GM12878 (cell line): ENCODE measurements around the gene ABHD6. TPM values are rescaled to one million over a fixed set of nuclear protein-coding genes. Genes with fewer than 3 reads are reported as not detected.

ENCODE experiments used
- ATAC-seq: fragments of 200-7000 bp; cut with Tn5 transposase; 3 replicates; pipeline ENCODE4 v1.9.1; 2020; ENCODE audit warnings: mild to moderate bottlenecking, moderate library complexity
- BruUV-seq: library from RNA; stranded (reverse); fragments of 400-500 nt; replicated peaks from 2 replicates; lab custom pipeline; 2021; lab: Mats Ljungman, UMichigan
- CTCF ChIA-PET: fragments of 300-600 bp; sonication (Branson Sonifier 250); formaldehyde crosslinking; extraction: SDS; loops from one replicate; lab custom pipeline; 2021; ENCODE audit warnings: inconsistent platforms; lab: Yijun Ruan, JAX
- POLR2A ChIA-PET: fragments of 350-600 bp; formaldehyde crosslinking; extraction: SDS; loops from one replicate; lab custom pipeline; 2021; ENCODE audit warnings: inconsistent platforms; lab: Charles Lee
- RAD21 ChIA-PET: fragments of 300-600 bp; sonication (Branson Sonifier 250); formaldehyde crosslinking; loops from one replicate; lab custom pipeline; 2023; ENCODE audit warnings: antibody characterized with exemption; ENCODE audit not compliant: unreplicated experiment; lab: Charles Lee
- SMC1A ChIA-PET: fragments of 300-600 bp; sonication (Branson Sonifier 250); formaldehyde crosslinking; loops from one replicate; lab custom pipeline; 2023; ENCODE audit not compliant: unreplicated experiment, uncharacterized antibody; lab: Charles Lee
- DNase-seq: peaks from one replicate; pipeline ENCODE4 v3.0.0-alpha.2; 2011; ENCODE audit warnings: low read depth, low spot score
- FAIRE-seq: peaks from 3 replicates; lab custom pipeline; 2011; peaks lifted over from hg19 to GRCh38; lab: Jason Lieb, UNC
- H2AFZ ChIP-seq: 2 replicates; pipeline ENCODE4 v1.6.0; 2011; ENCODE audit warnings: low read depth, low read length, control low read depth; ENCODE audit not compliant: control insufficient read depth
- H3K27ac ChIP-seq: 2 replicates; pipeline ENCODE4 v1.5.1; 2011; ENCODE audit warnings: control low read depth; ENCODE audit not compliant: control insufficient read depth, insufficient read depth
- H3K27me3 ChIP-seq, 2 experiments: replicated peaks in 1 of 2; 2 replicates each; pipeline versions ENCODE4 v1.6.0 to v1.6.1; 2011; ENCODE audit warnings: low read length in 1 of 2; ENCODE audit not compliant: control insufficient read depth in 2 of 2, insufficient read depth in 2 of 2
- H3K36me3 ChIP-seq, 2 experiments: 2 replicates each; pipeline ENCODE4 v1.5.1; 2011; ENCODE audit warnings: low read length in 1 of 2; ENCODE audit not compliant: control insufficient read depth in 2 of 2, insufficient read depth in 2 of 2
- H3K4me1 ChIP-seq: 2 replicates; pipeline ENCODE4 v1.6.1; 2011; ENCODE audit warnings: mild to moderate bottlenecking, low read length, moderate library complexity, mixed read lengths; ENCODE audit not compliant: control insufficient read depth, insufficient read depth
- H3K4me2 ChIP-seq: 2 replicates; pipeline ENCODE4 v1.6.0; 2011; ENCODE audit warnings: control low read depth; ENCODE audit not compliant: control insufficient read depth, insufficient read depth
- H3K4me3 ChIP-seq: fragments of 200-600 bp; sonication (generic); 2 replicates; pipeline ENCODE4 v1.5.1; 2016
- H3K79me2 ChIP-seq: 2 replicates; pipeline ENCODE4 v1.6.0; 2011; ENCODE audit warnings: low read length; ENCODE audit not compliant: control insufficient read depth, insufficient read depth
- H3K9ac ChIP-seq: 2 replicates; pipeline ENCODE4 v1.8.0; 2011; ENCODE audit warnings: low read length, control low read depth, mixed read lengths; ENCODE audit not compliant: control insufficient read depth, insufficient read depth
- H3K9me3 ChIP-seq: replicated peaks from 3 replicates; pipeline ENCODE4 v1.5.1; 2011; ENCODE audit warnings: mild to moderate bottlenecking, low read length; ENCODE audit not compliant: control insufficient read depth, insufficient read depth
- H4K20me1 ChIP-seq: 2 replicates; pipeline ENCODE4 v1.6.0; 2011; ENCODE audit not compliant: control insufficient read depth, insufficient read depth
- BCL3 ChIP-seq: IDR thresholded peaks from 2 replicates; pipeline ENCODE4 v1.6.1; 2011; ENCODE audit warnings: borderline replicate concordance, low read depth, mild to moderate bottlenecking, moderate library complexity, low read length; ENCODE audit not compliant: insufficient read depth, poor library complexity, severe bottlenecking
- BMI1 ChIP-seq: fragments of 450-650 bp; IDR thresholded peaks from 2 replicates; pipeline ENCODE4 v1.6.1; 2016; ENCODE audit warnings: mild to moderate bottlenecking, moderate library complexity, borderline replicate concordance
- CEBPZ ChIP-seq: fragments of 150-350 bp; IDR thresholded peaks from 2 replicates; pipeline ENCODE4 v1.6.1; 2016; ENCODE audit warnings: low read depth, low read length
- EED ChIP-seq: sonication (generic); IDR thresholded peaks from 2 replicates; pipeline ENCODE4 v1.6.1; 2016; ENCODE audit warnings: antibody characterized with exemption, low read depth
- EGR1 ChIP-seq, 2 experiments: IDR thresholded peaks; 1 replicate in 1 of 2; 2 replicates in 1 of 2; pipeline ENCODE4 v1.6.1; 2011 to 2012; ENCODE audit warnings: low read depth in 2 of 2, low read length in 2 of 2, borderline replicate concordance in 1 of 2, mild to moderate bottlenecking in 1 of 2, moderate library complexity in 1 of 2
- ELK1 ChIP-seq: IDR thresholded peaks from 2 replicates; pipeline ENCODE4 v1.6.1; 2012; ENCODE audit warnings: low read depth, low read length, improper control_type of control experiment
- FOXK2 ChIP-seq: fragments of 450-650 bp; IDR thresholded peaks from 2 replicates; pipeline ENCODE4 v1.6.1; 2017; ENCODE audit warnings: mild to moderate bottlenecking, moderate library complexity
- MEF2A ChIP-seq: IDR thresholded peaks from 2 replicates; pipeline ENCODE4 v1.6.1; 2011; ENCODE audit warnings: low read depth, mild to moderate bottlenecking, low read length, moderate library complexity; ENCODE audit not compliant: insufficient read depth
- MXI1 ChIP-seq: fragments of 150-350 bp; IDR thresholded peaks from 2 replicates; pipeline ENCODE4 v1.6.1; 2011; ENCODE audit warnings: low read depth, mild to moderate bottlenecking, inconsistent platforms, low read length, improper control_type of control experiment
- PKNOX1 ChIP-seq: fragments of 450-650 bp; IDR thresholded peaks from 2 replicates; pipeline ENCODE4 v1.6.1; 2016; ENCODE audit warnings: mild to moderate bottlenecking
- POU2F2 ChIP-seq: IDR thresholded peaks from 3 replicates; pipeline ENCODE4 v1.6.1; 2011; ENCODE audit warnings: low read depth, mild to moderate bottlenecking, low read length, borderline replicate concordance
- RAD51 ChIP-seq: fragments of 450-650 bp; IDR thresholded peaks from 2 replicates; pipeline ENCODE4 v1.6.1; 2016; ENCODE audit warnings: moderate library complexity, mild to moderate bottlenecking, inconsistent platforms
- RB1 ChIP-seq: fragments of 450-650 bp; formaldehyde crosslinking; IDR thresholded peaks from 2 replicates; pipeline ENCODE4 v1.6.1; 2017; ENCODE audit warnings: mild to moderate bottlenecking, borderline replicate concordance
- TCF12 ChIP-seq: IDR thresholded peaks from 2 replicates; pipeline ENCODE4 v1.6.1; 2011; ENCODE audit warnings: low read depth, mild to moderate bottlenecking, low read length
- ZBED1 ChIP-seq: IDR thresholded peaks from 2 replicates; pipeline ENCODE4 v1.6.1; 2016; ENCODE audit warnings: borderline replicate concordance
- WGBS: methylation state at CpG from one replicate; pipeline ENCODE4 v1.1.6; 2016; ENCODE audit warnings: low lambda C conversion rate; ENCODE audit not compliant: insufficient replicate concordance, insufficient coverage; ENCODE audit errors: missing lambda C conversion rate; 5-methylcytosine and 5-hydroxymethylcytosine counted together
- in situ Hi-C: fragments of 300-500 bp; cut with MboI; formaldehyde crosslinking; loops from 9 replicates; pipeline ENCODE4 v1.14.3; 2018; ENCODE audit warnings: mixed read lengths
- intact Hi-C: fragments of 100-400 bp; cut with micrococcal nuclease; formaldehyde crosslinking; loops from one replicate; pipeline ENCODE4 v1.14.2; 2022; ENCODE audit not compliant: unreplicated experiment
- polyA plus RNA-seq, 11 experiments: library from polyadenylated mRNA; depleted of rRNA in 4 of 11; unstranded in 6 of 11; stranded (reverse) in 5 of 11; fragments of >200 nt; fragmentation: Nextera tagmentation in 4 of 11; fragmentation: Illumina TruSeq in 1 of 11; extraction: Ambion mirVana in 4 of 11; extraction: Trizol in 1 of 11; gene quantifications; 1 replicate in 1 of 11; 2 replicates in 10 of 11; pipeline versions ENCODE4 v1.2.1 to v1.2.3, GENCODE V29; 2011 to 2016; ENCODE audit warnings: inconsistent platforms in 2 of 11, missing spikeins in 2 of 11, low read depth in 1 of 11
- total RNA-seq, 4 experiments: library from RNA; depleted of rRNA in 3 of 4; stranded (reverse); fragments of >200 nt in 3 of 4; fragmentation: Illumina TruSeq in 1 of 4; extraction: Trizol in 1 of 4; gene quantifications; 2 replicates each; pipeline versions ENCODE4 v1.2.1 to v1.2.3, GENCODE V29; 2013 to 2021

ABHD6 gene
- total and polyA plus RNA-seq, 10 of the 15 experiments (the other 5 are each of a cell fraction or from before 2014, with no cell fraction given): 1.4 to 33.2 (median 3.2) TPM

GRCh38 chr3:58292866-58293265, 55.3 kb downstream of the ABHD6 start:
- TF ChIP-seq EGR1 (IDR thresholded peaks at IDR 0.05; ENCODE audit: borderline replicate concordance in 1 of 2, low read depth in 2 of 2, low read length in 2 of 2) (no peak), MEF2A (no peak), POU2F2 (no peak), PKNOX1 (no peak), EED (no peak), TCF12 (no peak), RAD51 (no peak), ELK1 (no peak), CEBPZ (no peak), BMI1 (no peak), FOXK2 (no peak), ZBED1 (no peak), MXI1 (no peak), RB1 (no peak), BCL3 (no peak)
- POLR2A ChIA-PET: interaction anchor here (1.5 kb wide), 1 partner anchor 53 kb away, joined by 4 read pairs; no protein-coding TSS in a partner anchor
- peaks cover 2 to 5% of the 10 kb centered on the region in 2 experiments; a peak in 1 of 4 replicates for H3K36me3 ChIP-seq
- no peaks in the 10 kb centered on the region for H3K79me2 ChIP-seq
- no peak overlapping the region for H3K4me3 ChIP-seq
- RAD21 ChIA-PET: interaction anchor here (0.6 to 1.0 kb wide), 2 partner anchors 13 to 62 kb away, joined by 3 to 4 read pairs; partner anchors contain the start of genes HTD2 and RPP14
- SMC1A ChIA-PET: interaction anchor here (1.0 to 2.4 kb wide), 4 partner anchors 8 to 105 kb away, joined by 3 to 10 read pairs (median 4); no protein-coding TSS in a partner anchor
- 56% methylated on average over 10 of the region's 10 CpGs for WGBS
- DNase-seq (no peak), FAIRE-seq (no peak), ATAC-seq (no peak)
- H3K4me2 ChIP-seq: no peak overlapping the region
- intact Hi-C loops (no loop called here), in situ Hi-C loops (no loop called here)
- no TSS peak for BruUV-seq
- H3K27me3 ChIP-seq: no peaks in the 10 kb centered on the region
- no peaks in the 10 kb centered on the region for H3K4me1 ChIP-seq
- no peak overlapping the region for H3K9ac ChIP-seq
- CTCF ChIA-PET: interaction anchor here (1.9 to 2.0 kb wide), 2 partner anchors 13 to 105 kb away, joined by 8 to 9 read pairs; partner anchors contain the start of genes HTD2 and RPP14
- H3K27ac ChIP-seq: no peak overlapping the region
- H2AFZ ChIP-seq: no peak overlapping the region
- H4K20me1 ChIP-seq: no peaks in the 10 kb centered on the region
- H3K9me3 ChIP-seq: no peaks in the 10 kb centered on the region
